ENCODE data around the gene WDR55.
"Not testable (repeated sequence)": the region's sequence is repeated elsewhere in the genome, so short reads cannot be mapped to it uniquely, and the experiment has no call there.

WDR55 gene

GRCh38 chr5:140713562-140714094 is 48.9 kb downstream of the WDR55 start:
- no peak for DNase-seq

- not testable (repeated sequence) for DNase-seq
These were observed 51.5 kb downstream of the WDR55 start for GRCh38 chr5:140716238-140716637.

GRCh38 chr5:140718266-140718592 is 53.5 kb downstream of the WDR55 start:
- DNase-seq = no peak

- DNase-seq = not testable (repeated sequence)
These were observed 56.0 kb downstream of the WDR55 start for GRCh38 chr5:140720738-140721137.

GRCh38 chr5:140721395-140721794 is 56.7 kb downstream of the WDR55 start:
- DNase-seq = not testable (repeated sequence)
